Measurements from ENCODE around the gene TECPR2. TPM values are rescaled to one million over a fixed set of nuclear protein-coding genes. Genes with fewer than 3 reads are reported as not detected.

Gene TECPR2
- total and polyA plus RNA-seq, 2 of the 13 experiments (the other 11 are each of a cell fraction or from before 2014, with no cell fraction given): 3.5 to 5.7 TPM

- ChIA-PET CTCF (ENCODE audit: low intra/inter-chr PET ratio, low total read pairs) (no interaction called here), POLR2A (interaction anchor here (0.6 to 2.1 kb wide), 4 partner anchors 10 to 26 kb away, joined by 3 to 12 read pairs (median 3); no protein-coding TSS in a partner anchor)
- H3K4me1 ChIP-seq (ENCODE audit: insufficient read depth, low read length): peaks cover 38% of the 10 kb centered on the region
- no peak overlapping the region for H3K27ac ChIP-seq (ENCODE audit: extremely low read length, insufficient read depth, low read length)
- H3K27me3 ChIP-seq (ENCODE audit: control insufficient read depth in 1 of 2, insufficient read depth in 2 of 2, low read length in 2 of 2): no peaks in the 10 kb centered on the region; a peak in 1 of 5 replicates
- 0 out of 5 replicates have a peak, but pooled peaks cover 0 to 2% of the 10 kb centered on the region in 2 experiments for H3K36me3 ChIP-seq (replicated peaks in 1 of 2; ENCODE audit: control insufficient read depth in 1 of 2, insufficient read depth in 2 of 2, low read length in 2 of 2)
- 92% methylated on average over 3 of the region's 3 CpGs for WGBS (ENCODE audit: low lambda C conversion rate)
- H3K4me3 ChIP-seq (replicated peaks in 1 of 3; ENCODE audit: insufficient read depth in 1 of 3, low read depth in 2 of 3, low read length in 3 of 3): no peak overlapping the region
- peaks cover 17% of the 10 kb centered on the region for H3K79me2 ChIP-seq (ENCODE audit: insufficient read depth, low read length)
- ATAC-seq (no peak), FAIRE-seq (no peak), DNase-seq (ENCODE audit: low spot score) (no peak)
- H3K4me2 ChIP-seq (ENCODE audit: low read depth, low read length): no peak overlapping the region
- no peak overlapping the region for H2AFZ ChIP-seq (ENCODE audit: low read length)
- in situ Hi-C loops (cut with HindIII; ENCODE audit: extremely low pct_ligation_motif_present, low pct_unique_long_range_greater_than_20kb): no loop called here
- no TSS peak for BruUV-seq (replicated peaks)
- no peaks in the 10 kb centered on the region for H4K20me1 ChIP-seq (ENCODE audit: insufficient read depth, low read length)
- intact Hi-C loops (cut with micrococcal nuclease; ENCODE audit: unreplicated experiment): no loop called here
- H3K9me3 ChIP-seq (ENCODE audit: low read length): no peaks in the 10 kb centered on the region
- no peak overlapping the region for H3K9ac ChIP-seq (ENCODE audit: insufficient read depth, low read depth, low read length)
- no peak for TF ChIP-seq NFE2 (CRISPR knock-in tag; IDR thresholded peaks at IDR 0.05)
- no peak for TF ChIP-seq MYPOP (CRISPR knock-in tag; IDR thresholded peaks at IDR 0.05)
- no peak for TF ChIP-seq ZNF674 (CRISPR knock-in tag; IDR thresholded peaks at IDR 0.05; ENCODE audit: low read depth)
- TF ChIP-seq HOMEZ (CRISPR knock-in tag; IDR thresholded peaks at IDR 0.05; ENCODE audit: low read depth): no peak
- no peak for TF ChIP-seq ZNF782 (CRISPR knock-in tag; IDR thresholded peaks at IDR 0.05; ENCODE audit: borderline replicate concordance)
- TF ChIP-seq SATB2 (CRISPR knock-in tag; IDR thresholded peaks at IDR 0.05): no peak
- TF ChIP-seq, protein P1, sequence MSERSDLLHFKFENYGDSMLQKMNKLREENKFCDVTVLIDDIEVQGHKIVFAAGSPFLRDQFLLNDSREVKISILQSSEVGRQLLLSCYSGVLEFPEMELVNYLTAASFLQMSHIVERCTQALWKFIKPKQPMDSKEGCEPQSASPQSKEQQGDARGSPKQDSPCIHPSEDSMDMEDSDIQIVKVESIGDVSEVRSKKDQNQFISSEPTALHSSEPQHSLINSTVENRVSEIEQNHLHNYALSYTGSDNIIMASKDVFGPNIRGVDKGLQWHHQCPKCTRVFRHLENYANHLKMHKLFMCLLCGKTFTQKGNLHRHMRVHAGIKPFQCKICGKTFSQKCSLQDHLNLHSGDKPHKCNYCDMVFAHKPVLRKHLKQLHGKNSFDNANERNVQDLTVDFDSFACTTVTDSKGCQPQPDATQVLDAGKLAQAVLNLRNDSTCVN (CRISPR knock-in tag; IDR thresholded peaks at IDR 0.05; ENCODE audit: borderline replicate concordance): no peak
- no peak for TF ChIP-seq JUNB (CRISPR knock-in tag; IDR thresholded peaks at IDR 0.05; ENCODE audit: borderline replicate concordance)
- TF ChIP-seq, protein P2, sequence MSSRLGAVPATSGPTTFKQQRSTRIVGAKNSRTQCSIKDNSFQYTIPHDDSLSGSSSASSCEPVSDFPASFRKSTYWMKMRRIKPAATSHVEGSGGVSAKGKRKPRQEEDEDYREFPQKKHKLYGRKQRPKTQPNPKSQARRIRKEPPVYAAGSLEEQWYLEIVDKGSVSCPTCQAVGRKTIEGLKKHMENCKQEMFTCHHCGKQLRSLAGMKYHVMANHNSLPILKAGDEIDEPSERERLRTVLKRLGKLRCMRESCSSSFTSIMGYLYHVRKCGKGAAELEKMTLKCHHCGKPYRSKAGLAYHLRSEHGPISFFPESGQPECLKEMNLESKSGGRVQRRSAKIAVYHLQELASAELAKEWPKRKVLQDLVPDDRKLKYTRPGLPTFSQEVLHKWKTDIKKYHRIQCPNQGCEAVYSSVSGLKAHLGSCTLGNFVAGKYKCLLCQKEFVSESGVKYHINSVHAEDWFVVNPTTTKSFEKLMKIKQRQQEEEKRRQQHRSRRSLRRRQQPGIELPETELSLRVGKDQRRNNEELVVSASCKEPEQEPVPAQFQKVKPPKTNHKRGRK (CRISPR knock-in tag; IDR thresholded peaks at IDR 0.05): no peak
- no peak for TF ChIP-seq ZIK1 (CRISPR knock-in tag; IDR thresholded peaks at IDR 0.05; ENCODE audit: borderline replicate concordance, low read depth)
- TF ChIP-seq NBN (conservative IDR thresholded peaks at IDR 0.05): no peak
- no peak for TF ChIP-seq ZNF331 (CRISPR knock-in tag; IDR thresholded peaks at IDR 0.05)
- no peak for TF ChIP-seq SMAD1 (CRISPR knock-in tag; IDR thresholded peaks at IDR 0.05; ENCODE audit: borderline replicate concordance, low read depth)
- no peak for TF ChIP-seq POLR2AphosphoS2 (IDR thresholded peaks at IDR 0.05; ENCODE audit: low read depth, low read length)
These were observed 186.0 kb downstream of the TECPR2 start for GRCh38 chr14:102548616-102549240.
